Retinal pigment epithelial cell (primary cell): ENCODE data around the gene ZKSCAN5.

Source experiments
- DNase-seq: peaks from one replicate; pipeline ENCODE4 v3.0.0-alpha.2; 2010; ENCODE audit warnings: low read depth
- H3K4me3 ChIP-seq: 2 replicates; pipeline ENCODE4 v1.5.1; 2011; ENCODE audit warnings: mild to moderate bottlenecking, low read length, control low read depth, moderate library complexity
- TF ChIP-seq, protein P1 (sequence below): conservative IDR thresholded peaks from 2 replicates; pipeline ENCODE4 v1.5.1; 2011; ENCODE audit warnings: low read depth, low read length, control low read depth, inconsistent platforms

Gene ZKSCAN5

DNA sequence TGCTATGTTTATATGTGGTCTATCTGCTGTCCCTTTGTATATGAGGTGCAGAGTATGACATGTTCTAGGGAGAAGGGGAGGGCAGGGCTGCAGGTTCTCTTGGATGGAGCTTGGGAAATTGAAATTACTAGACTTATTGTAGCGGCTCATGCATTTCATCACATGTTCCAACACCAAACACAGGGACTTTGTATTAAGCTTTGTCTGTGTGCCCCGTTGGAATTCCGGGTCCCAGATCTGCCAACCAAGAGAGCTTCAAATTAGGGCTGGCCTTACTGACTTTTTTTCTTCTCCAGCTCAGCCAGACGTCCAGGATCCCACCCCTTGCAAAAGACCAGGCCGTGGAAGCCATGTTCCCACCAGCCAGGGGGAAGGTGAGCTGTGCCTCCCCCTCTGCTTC lies 28.4 kb upstream of the ZKSCAN5 start:
- TF ChIP-seq, protein P1, sequence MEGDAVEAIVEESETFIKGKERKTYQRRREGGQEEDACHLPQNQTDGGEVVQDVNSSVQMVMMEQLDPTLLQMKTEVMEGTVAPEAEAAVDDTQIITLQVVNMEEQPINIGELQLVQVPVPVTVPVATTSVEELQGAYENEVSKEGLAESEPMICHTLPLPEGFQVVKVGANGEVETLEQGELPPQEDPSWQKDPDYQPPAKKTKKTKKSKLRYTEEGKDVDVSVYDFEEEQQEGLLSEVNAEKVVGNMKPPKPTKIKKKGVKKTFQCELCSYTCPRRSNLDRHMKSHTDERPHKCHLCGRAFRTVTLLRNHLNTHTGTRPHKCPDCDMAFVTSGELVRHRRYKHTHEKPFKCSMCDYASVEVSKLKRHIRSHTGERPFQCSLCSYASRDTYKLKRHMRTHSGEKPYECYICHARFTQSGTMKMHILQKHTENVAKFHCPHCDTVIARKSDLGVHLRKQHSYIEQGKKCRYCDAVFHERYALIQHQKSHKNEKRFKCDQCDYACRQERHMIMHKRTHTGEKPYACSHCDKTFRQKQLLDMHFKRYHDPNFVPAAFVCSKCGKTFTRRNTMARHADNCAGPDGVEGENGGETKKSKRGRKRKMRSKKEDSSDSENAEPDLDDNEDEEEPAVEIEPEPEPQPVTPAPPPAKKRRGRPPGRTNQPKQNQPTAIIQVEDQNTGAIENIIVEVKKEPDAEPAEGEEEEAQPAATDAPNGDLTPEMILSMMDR: no peak
- no peak for DNase-seq
- no peak overlapping the region for H3K4me3 ChIP-seq

DNA sequence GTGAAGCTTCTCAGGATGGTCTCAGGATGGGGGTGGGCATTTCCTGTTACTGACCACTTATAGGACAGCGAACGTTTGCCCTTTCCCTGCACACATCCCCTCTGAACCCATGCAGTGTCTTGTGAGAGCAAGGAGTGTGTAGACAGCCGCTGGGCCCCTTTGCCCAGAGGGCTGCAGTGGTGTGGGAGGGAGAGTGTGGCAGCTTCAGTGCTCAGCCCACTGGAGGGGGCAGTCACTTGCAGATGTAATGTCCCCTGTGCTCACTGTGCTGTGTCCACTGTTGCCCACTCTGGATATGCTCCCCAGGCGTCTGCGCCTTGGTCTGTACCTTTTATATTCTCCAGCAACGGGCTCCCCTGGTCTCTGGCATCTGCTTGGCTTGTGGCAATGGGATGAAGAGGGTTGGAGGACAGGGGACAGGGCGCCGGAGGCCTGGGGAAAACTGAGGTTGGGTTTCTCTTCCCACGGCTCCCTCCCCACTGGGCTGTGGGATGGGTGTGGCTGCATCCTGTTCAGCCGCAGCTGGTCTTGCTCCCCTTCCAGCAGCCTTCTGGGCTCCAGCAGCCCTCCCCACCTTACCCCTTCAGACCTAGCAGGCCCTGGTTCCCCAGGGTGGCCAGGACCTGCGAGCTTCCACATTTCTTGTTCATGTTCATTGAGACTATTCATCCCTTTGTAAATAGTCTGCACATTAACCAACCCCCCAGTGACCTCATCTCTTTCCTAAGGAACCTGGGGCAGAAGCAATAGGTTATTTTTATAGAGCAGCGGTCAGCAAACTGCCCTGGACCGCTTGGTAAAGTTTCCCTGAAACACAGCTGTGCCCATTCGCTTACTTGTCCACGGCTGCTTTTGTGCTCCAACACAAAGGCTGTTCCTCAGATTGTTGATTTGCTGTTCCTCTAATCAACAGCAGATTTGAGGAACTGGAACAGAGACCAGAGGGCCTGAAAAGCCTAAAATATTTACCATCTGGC lies 25.7 kb upstream of the ZKSCAN5 start:
- no peak for DNase-seq
- TF ChIP-seq, protein P1: no peak
- no peak overlapping the region for H3K4me3 ChIP-seq

DNA sequence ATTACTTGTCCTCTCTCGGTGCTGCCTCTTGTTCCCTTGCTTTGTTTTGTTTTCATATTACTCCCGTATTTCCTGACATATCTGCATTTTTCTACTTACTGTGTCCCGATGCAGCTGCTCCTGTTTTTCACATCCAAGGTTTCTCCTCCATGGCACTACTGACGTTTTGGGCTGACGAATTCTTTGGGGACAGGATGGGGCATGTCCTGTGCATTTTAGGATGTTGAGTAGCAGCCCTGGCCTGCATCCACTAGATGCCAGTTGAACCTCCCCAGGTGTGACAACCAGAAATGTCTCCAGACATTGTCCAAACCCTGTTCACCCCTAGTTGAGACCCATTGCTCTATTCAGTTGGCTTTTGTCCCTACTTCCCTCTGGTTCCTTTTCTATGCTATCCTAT lies 19.4 kb upstream of the ZKSCAN5 start:
- TF ChIP-seq, protein P1: no peak
- no peak overlapping the region for H3K4me3 ChIP-seq
- DNase-seq: no peak

DNA sequence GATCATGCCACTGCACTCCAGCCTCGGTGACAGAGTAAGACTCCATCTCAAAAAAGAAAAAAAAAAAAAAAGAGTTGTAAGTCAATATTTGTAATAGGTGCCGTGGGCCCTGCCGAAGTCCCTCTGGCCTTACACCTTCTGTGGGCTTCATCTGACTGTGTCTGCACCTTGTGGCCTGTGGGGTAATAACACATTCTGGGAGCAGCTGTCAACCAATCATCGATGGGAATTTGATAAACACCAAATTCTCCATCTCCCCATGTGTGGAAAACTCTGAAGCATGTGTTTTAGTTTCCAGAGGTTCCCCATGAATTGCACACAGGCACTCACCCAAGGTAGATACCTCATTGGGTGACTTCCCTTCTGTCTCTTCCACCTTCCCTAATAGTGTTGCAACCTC lies 15.2 kb upstream of the ZKSCAN5 start:
- no peak for DNase-seq
- TF ChIP-seq, protein P1: no peak
- no peak overlapping the region for H3K4me3 ChIP-seq

DNA sequence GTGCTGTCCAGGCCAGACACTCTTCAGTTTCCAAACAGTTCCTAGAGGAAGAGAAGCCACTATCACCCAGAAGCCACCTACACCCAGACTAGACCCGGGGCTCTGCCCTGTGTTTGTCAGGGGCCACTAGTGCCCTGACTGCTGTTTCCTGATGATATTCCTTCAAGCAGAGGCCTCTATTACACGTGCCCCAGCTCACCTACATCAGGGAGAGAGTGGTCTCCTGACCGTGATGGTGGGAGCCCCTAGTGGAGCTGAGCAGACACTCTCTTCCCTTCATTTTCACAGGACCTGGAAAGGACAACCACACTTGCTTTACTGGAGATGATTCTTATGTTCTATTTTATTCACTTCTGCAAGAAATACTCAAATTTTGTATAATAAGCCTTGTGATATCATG lies 13.6 kb upstream of the ZKSCAN5 start:
- TF ChIP-seq, protein P1: no peak

DNA sequence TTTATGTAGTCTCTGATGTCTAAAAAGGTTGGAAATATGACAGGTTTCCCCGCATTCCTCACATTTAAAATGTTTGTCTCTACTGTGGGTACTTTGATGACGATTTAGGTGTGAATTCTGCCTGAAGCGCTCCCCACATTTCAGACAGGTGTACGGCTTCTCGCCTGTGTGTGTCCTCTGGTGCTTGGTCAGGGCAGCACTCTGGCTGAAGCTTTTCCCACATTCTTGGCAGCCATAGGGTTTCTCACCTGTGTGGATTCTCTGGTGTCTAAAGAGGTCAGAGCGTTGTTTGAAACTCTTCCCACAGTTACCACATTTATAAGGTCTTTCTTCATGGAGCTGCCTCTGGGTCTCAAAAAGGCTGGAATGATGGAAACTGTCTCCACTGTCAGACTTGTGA lies 10.6 kb upstream of the ZKSCAN5 start:
- no peak for DNase-seq

More for the DNA sequence above, 13.6 kb upstream of the ZKSCAN5 start:
- H3K4me3 ChIP-seq: no peak overlapping the region
- no peak for DNase-seq

More for the DNA sequence above, 10.6 kb upstream of the ZKSCAN5 start:
- no peak overlapping the region for H3K4me3 ChIP-seq
- TF ChIP-seq, protein P1: no peak
